Astrocyte (in vitro differentiated cells and primary cell): ENCODE data around the gene PIAS1. TPM values are rescaled to one million over a fixed set of nuclear protein-coding genes. Genes with fewer than 3 reads are reported as not detected.

Source experiments
- DNase-seq: peaks from one replicate; pipeline ENCODE4 v3.0.0-alpha.2; 2010; ENCODE audit warnings: low read depth
- FAIRE-seq: peaks from 2 replicates; lab custom pipeline; 2011; peaks lifted over from hg19 to GRCh38; lab: Jason Lieb, UNC
- H2AFZ ChIP-seq: 2 replicates; pipeline ENCODE4 v1.6.0; 2012; ENCODE audit warnings: low read depth, low read length, inconsistent platforms
- H3K27ac ChIP-seq: 2 replicates; pipeline ENCODE4 v1.5.1; 2011; ENCODE audit warnings: low read depth, low read length, inconsistent platforms
- H3K27me3 ChIP-seq: 2 replicates; pipeline ENCODE4 v1.6.0; 2011; ENCODE audit warnings: low read length, inconsistent platforms; ENCODE audit not compliant: insufficient read depth
- H3K36me3 ChIP-seq: 2 replicates; pipeline ENCODE4 v1.5.1; 2011; ENCODE audit warnings: low read length, inconsistent platforms; ENCODE audit not compliant: insufficient read depth
- H3K4me1 ChIP-seq: 2 replicates; pipeline ENCODE4 v1.5.1; 2011; ENCODE audit warnings: low read length, inconsistent platforms; ENCODE audit not compliant: insufficient read depth
- H3K4me2 ChIP-seq: 2 replicates; pipeline ENCODE4 v1.6.0; 2012; ENCODE audit warnings: low read length, inconsistent platforms
- H3K4me3 ChIP-seq: 2 replicates; pipeline ENCODE4 v1.5.1; 2011; ENCODE audit warnings: low read depth, mild to moderate bottlenecking, low read length, inconsistent platforms; ENCODE audit not compliant: insufficient read depth
- H3K79me2 ChIP-seq: 2 replicates; pipeline ENCODE4 v1.6.0; 2012; ENCODE audit warnings: mild to moderate bottlenecking, low read length, inconsistent platforms; ENCODE audit not compliant: insufficient read depth
- H3K9ac ChIP-seq: 2 replicates; pipeline ENCODE4 v1.6.0; 2012; ENCODE audit warnings: mild to moderate bottlenecking, low read length, inconsistent platforms
- H3K9me3 ChIP-seq: 2 replicates; pipeline ENCODE4 v1.5.1; 2012; ENCODE audit warnings: low read depth, mild to moderate bottlenecking, low read length, inconsistent platforms; ENCODE audit not compliant: insufficient read depth
- H4K20me1 ChIP-seq: 2 replicates; pipeline ENCODE4 v1.6.0; 2012; ENCODE audit warnings: low read length, inconsistent platforms; ENCODE audit not compliant: insufficient read depth
- H3K27ac Mint-ChIP-seq: one replicate; pipeline ENCODE4 v1.8.0; 2021; ENCODE audit warnings: mild to moderate bottlenecking, mixed read lengths; ENCODE audit not compliant: unreplicated experiment
- H3K27me3 Mint-ChIP-seq: one replicate; pipeline ENCODE4 v1.8.0; 2021; ENCODE audit warnings: low read depth, mixed read lengths; ENCODE audit not compliant: unreplicated experiment
- H3K36me3 Mint-ChIP-seq: one replicate; pipeline ENCODE4 v1.8.0; 2021; ENCODE audit warnings: low read depth, mixed read lengths; ENCODE audit not compliant: unreplicated experiment
- H3K4me1 Mint-ChIP-seq: one replicate; pipeline ENCODE4 v1.8.0; 2021; ENCODE audit warnings: low read depth, mixed read lengths; ENCODE audit not compliant: unreplicated experiment
- H3K4me3 Mint-ChIP-seq: one replicate; pipeline ENCODE4 v1.8.0; 2021; ENCODE audit warnings: mild to moderate bottlenecking, moderate library complexity, mixed read lengths; ENCODE audit not compliant: unreplicated experiment
- H3K9me3 Mint-ChIP-seq: one replicate; pipeline ENCODE4 v1.8.0; 2021; ENCODE audit warnings: mild to moderate bottlenecking, mixed read lengths; ENCODE audit not compliant: unreplicated experiment
- CTCF ChIP-seq: IDR thresholded peaks from 2 replicates; pipeline ENCODE4 v1.5.1; 2011; ENCODE audit warnings: low read depth, mild to moderate bottlenecking, inconsistent platforms, low read length, moderate library complexity; ENCODE audit not compliant: insufficient read depth
- EZH2 ChIP-seq: IDR thresholded peaks from 2 replicates; pipeline ENCODE4 v1.6.1; 2012; ENCODE audit warnings: mild to moderate bottlenecking, low read length, inconsistent platforms; ENCODE audit not compliant: insufficient read depth
- total RNA-seq: library from RNA; stranded (reverse); gene quantifications from 2 replicates; pipeline ENCODE4 v1.2.1, GENCODE V29; 2021

PIAS1 gene
- total RNA-seq, 1 donor from 2014 or later, result 30.2 TPM

GRCh38 chr15:68203956-68204355 lies 149.8 kb downstream of the PIAS1 start:
- no peaks in the 10 kb centered on the region for H3K27me3 Mint-ChIP-seq
- peaks cover 11% of the 10 kb centered on the region for H3K4me1 Mint-ChIP-seq

GRCh38 chr15:68204361-68204760 lies 150.2 kb downstream of the PIAS1 start:
- peaks cover 8% of the 10 kb centered on the region for H4K20me1 ChIP-seq
- H2AFZ ChIP-seq, result no peak overlapping the region
- TF ChIP-seq CTCF (no peak), EZH2 (no peak)
- no peak overlapping the region for H3K4me2 ChIP-seq
- no peak overlapping the region for H3K4me3 ChIP-seq
- no peaks in the 10 kb centered on the region for H3K4me1 ChIP-seq
- Mint-ChIP-seq H3K9me3 (no peaks in the 10 kb centered on the region), H3K4me1 (peaks cover 11% of the 10 kb centered on the region), H3K36me3 (peaks cover 4% of the 10 kb centered on the region), H3K27me3 (no peaks in the 10 kb centered on the region), H3K4me3 (no peak overlapping the region), H3K27ac (no peak overlapping the region)
- H3K79me2 ChIP-seq, result no peaks in the 10 kb centered on the region
- no peaks in the 10 kb centered on the region for H3K36me3 ChIP-seq
- FAIRE-seq, result no peak
- no peak overlapping the region for H3K9ac ChIP-seq
- H3K27me3 ChIP-seq, result no peaks in the 10 kb centered on the region
- DNase-seq, result no peak
- no peaks in the 10 kb centered on the region for H3K9me3 ChIP-seq
- H3K27ac ChIP-seq, result no peak overlapping the region

More at GRCh38 chr15:68203956-68204355, 149.8 kb downstream of the PIAS1 start:
- Histone ChIP-seq H3K79me2 (no peaks in the 10 kb centered on the region), H3K27me3 (no peaks in the 10 kb centered on the region), H3K27ac (no peak overlapping the region), H3K9me3 (no peaks in the 10 kb centered on the region), H3K36me3 (no peaks in the 10 kb centered on the region), H4K20me1 (peaks cover 6% of the 10 kb centered on the region), H3K4me2 (no peak overlapping the region), H3K4me3 (no peak overlapping the region), H2AFZ (no peak overlapping the region), H3K4me1 (no peaks in the 10 kb centered on the region), H3K9ac (no peak overlapping the region)
- no peak overlapping the region for H3K4me3 Mint-ChIP-seq
- H3K9me3 Mint-ChIP-seq, result no peaks in the 10 kb centered on the region
- no peak overlapping the region for H3K27ac Mint-ChIP-seq
- TF ChIP-seq EZH2 (no peak), CTCF (no peak)
- DNase-seq (no peak), FAIRE-seq (no peak)
- peaks cover 4% of the 10 kb centered on the region for H3K36me3 Mint-ChIP-seq

GRCh38 chr15:68204776-68205557 lies 150.9 kb downstream of the PIAS1 start, which contains the start of gene CALML4:
CALML4 (minus strand) TSS chr15:68205332; CDS start chr15:68205247, 85 bp downstream.
- H3K36me3 ChIP-seq, result no peaks in the 10 kb centered on the region
- DNase-seq (peak; percentile 23), FAIRE-seq (no peak)
- H3K27ac ChIP-seq, result no peak within 1 kb of the TSS
- H3K27me3 Mint-ChIP-seq, result no peaks in the 10 kb centered on the region
- peaks cover 12% of the 10 kb centered on the region for H3K4me1 Mint-ChIP-seq
- H3K27ac Mint-ChIP-seq, result peak within 1 kb of the TSS; percentile 47
- no peak within 1 kb of the TSS for H3K4me3 Mint-ChIP-seq
- H3K9me3 ChIP-seq, result no peaks in the 10 kb centered on the region
- no peaks in the 10 kb centered on the region for H3K9me3 Mint-ChIP-seq
- TF ChIP-seq CTCF (no peak), EZH2 (no peak)
- no peak within 1 kb of the TSS for H3K9ac ChIP-seq
- no peaks in the 10 kb centered on the region for H3K79me2 ChIP-seq
- no peak within 1 kb of the TSS for H3K4me3 ChIP-seq
- H3K36me3 Mint-ChIP-seq, result peaks cover 2% of the 10 kb centered on the region
- no peak within 1 kb of the TSS for H3K4me2 ChIP-seq
- H4K20me1 ChIP-seq, result peaks cover 12% of the 10 kb centered on the region
- no peaks in the 10 kb centered on the region for H3K27me3 ChIP-seq
- no peak within 1 kb of the TSS for H2AFZ ChIP-seq
- peaks cover 5% of the 10 kb centered on the region for H3K4me1 ChIP-seq
